Measurements from ENCODE around the gene ATP6V0E2.
"Not testable (repeated sequence)": the region's sequence is repeated elsewhere in the genome, so short reads cannot be mapped to it uniquely, and the experiment has no call there.

The ATP6V0E2 gene

GRCh38 chr7:149873074-149873969, at the start of gene ATP6V0E2:
Gene ATP6V0E2, plus strand, starts transcription at chr7:149873969. Its CDS starts 97 bp downstream, at chr7:149874066.
- peak; percentile 93 for DNase-seq

- no peak for DNase-seq
Measured at GRCh38 chr7:149824301-149824741, 49.4 kb upstream of the ATP6V0E2 start.

GRCh38 chr7:149824748-149825566, 48.8 kb upstream of the ATP6V0E2 start:
- no peak for DNase-seq

GRCh38 chr7:149825567-149826343, 48.0 kb upstream of the ATP6V0E2 start:
- DNase-seq = no peak

- DNase-seq = no peak
Measured at GRCh38 chr7:149826344-149827088, 47.3 kb upstream of the ATP6V0E2 start.

GRCh38 chr7:149827089-149827981, 46.4 kb upstream of the ATP6V0E2 start:
- DNase-seq = no peak

- DNase-seq = no peak
Measured at GRCh38 chr7:149828357-149829309, 45.1 kb upstream of the ATP6V0E2 start.

GRCh38 chr7:149830527-149830926, 43.2 kb upstream of the ATP6V0E2 start:
- DNase-seq = not testable (repeated sequence)

GRCh38 chr7:149830997-149831740, 42.6 kb upstream of the ATP6V0E2 start:
- DNase-seq = no peak

GRCh38 chr7:149831741-149832219, 42.0 kb upstream of the ATP6V0E2 start:
- DNase-seq = no peak

GRCh38 chr7:149832332-149833041, 41.3 kb upstream of the ATP6V0E2 start:
- DNase-seq = no peak

- no peak for DNase-seq
Measured at GRCh38 chr7:149833495-149834130, 40.2 kb upstream of the ATP6V0E2 start.

GRCh38 chr7:149834601-149835000, 39.2 kb upstream of the ATP6V0E2 start:
- DNase-seq = no peak

- no peak for DNase-seq
Measured at GRCh38 chr7:149836434-149836833, 37.3 kb upstream of the ATP6V0E2 start.

- no peak for DNase-seq
Measured at GRCh38 chr7:149837564-149838223, 36.1 kb upstream of the ATP6V0E2 start.

GRCh38 chr7:149838224-149838991, 35.4 kb upstream of the ATP6V0E2 start, which contains the start of gene ZNF862:
Gene ZNF862, plus strand, starts transcription at chr7:149838375. Its CDS starts 237 bp downstream, at chr7:149838612.
- peak; percentile 97 for DNase-seq

All from NCI-H774 (cell line).